Pancreas (tissue), 10 donors: ENCODE measurements around the gene NDOR1. TPM values are rescaled to one million over a fixed set of nuclear protein-coding genes. Genes with fewer than 3 reads are reported as not detected.

Source experiments
- ATAC-seq, 4 donors: fragments of 200-7000 bp; cut with Tn5 transposase; one replicate each; pipeline versions ENCODE4 v1.8.0 to v1.9.1; 2020; ENCODE audit warnings: mild to moderate bottlenecking in 4 of 4, moderate library complexity in 4 of 4
- DNase-seq, 6 donors: peaks; one replicate each; pipeline ENCODE4 v3.0.0-alpha.2; 2020
- FAIRE-seq: peaks from 2 replicates; lab custom pipeline; 2012; peaks lifted over from hg19 to GRCh38; lab: Jason Lieb, UNC
- H3K27ac ChIP-seq, 4 donors: fragments of 200-600 bp; sonication (generic); 1 replicate in 3 of 4; 2 replicates in 1 of 4; pipeline versions ENCODE4 v1.5.0 to v1.8.0; 2020
- H3K27me3 ChIP-seq, 4 donors: fragments of 200-600 bp; one replicate each; pipeline ENCODE4 v1.8.0; 2021
- H3K36me3 ChIP-seq, 3 donors: fragments of 200-600 bp; sonication (generic) in 1 of 3; one replicate each; pipeline versions ENCODE4 v1.5.0 to v1.8.0; 2020 to 2021
- H3K4me1 ChIP-seq, 3 donors: fragments of 200-600 bp; one replicate each; pipeline ENCODE4 v1.8.0; 2021
- H3K4me3 ChIP-seq, 4 donors: fragments of 200-600 bp; sonication (generic) in 2 of 4; one replicate each; pipeline versions ENCODE4 v1.5.0 to v1.8.0; 2020 to 2021
- H3K9me3 ChIP-seq, 4 donors: fragments of 200-600 bp; one replicate each; pipeline ENCODE4 v1.8.0; 2021
- WGBS, 2 donors: extraction: QIAGEN DNeasy Blood & Tissue Kit; methylation state at CpG; one replicate each; pipeline ENCODE4 v1.1.7; 2013; 5-methylcytosine and 5-hydroxymethylcytosine counted together
- intact Hi-C, 3 donors: fragments of 100-400 bp; cut with DNase I; formaldehyde crosslinking; loops; one replicate each; pipeline versions ENCODE4 v1.11.1 to v1.14.2; 2022
- polyA plus RNA-seq, 2 donors: library from polyadenylated mRNA; stranded (reverse); fragments of 200-250 nt; gene quantifications; one replicate each; pipeline ENCODE4 v1.2.3, GENCODE V29; 2013
- total RNA-seq, 6 donors: library from RNA; stranded (reverse); fragmentation: NEBNext Ultra II Directional in 4 of 6; extraction: Animal tissue kit (Norgen Biotek cat#: 25700) in 4 of 6; gene quantifications; one replicate each; pipeline versions ENCODE4 v1.2.1 to v1.2.4, GENCODE V29; 2021 to 2023
- TF ChIP-seq, protein P1 (sequence below), 4 donors: fragments of 200-600 bp; sonication (generic) in 3 of 4; IDR thresholded peaks; one replicate each; pipeline versions ENCODE4 v1.5.0 to v1.8.0; 2021; ENCODE audit warnings: antibody characterized with exemption in 4 of 4
- donor health status: healthy with polysubstance abuse.
- donor health status: DM: no; HTN: no; CAD: no; lungs with moderate emphysema.
- donor health status: DM: no; HTN: no; CAD: no.
- donor health status: control.
- donor health status: control.
- donor health status: Bipolar disorder and iron deficiency.
- donor health status: DM: yes; HTN: yes; CAD: no.
- donor health status: DM: no; HTN: no; CAD: no.
- donor health status: DM: no; HTN: no; CAD: no.
- donor health status: DM: yes; HTN: yes; CAD: no.

Gene NDOR1
- total and polyA plus RNA-seq, 8 donors: 4.6 to 25.4 (median 6.8) TPM

DNA sequence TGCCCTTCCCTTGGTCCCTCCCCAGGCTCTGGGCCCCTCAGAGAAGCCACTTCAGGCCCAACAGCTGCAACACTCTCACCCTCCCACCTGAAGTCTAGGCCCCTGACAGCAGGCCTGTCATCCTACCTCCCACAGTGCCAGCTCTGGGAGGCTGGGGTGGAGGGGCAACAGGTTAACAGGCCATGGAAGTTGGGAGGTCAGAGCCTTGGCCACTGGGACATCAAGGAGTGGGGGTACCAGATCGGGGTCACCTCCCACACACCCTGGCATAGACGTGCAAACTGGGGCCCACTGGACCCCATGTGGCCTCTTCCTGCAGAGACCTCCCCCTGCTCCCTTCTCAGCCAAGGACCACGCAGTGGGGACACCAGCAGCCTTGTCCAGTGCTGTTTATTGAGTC is 14.3 kb upstream of the NDOR1 start:
- WGBS, 2 donors: 50 to 60% methylated on average over 3 of the region's 3 CpGs
- ATAC-seq: no peak
- H3K27me3 ChIP-seq: no peaks in the 10 kb centered on the region
- TF ChIP-seq, protein P1, sequence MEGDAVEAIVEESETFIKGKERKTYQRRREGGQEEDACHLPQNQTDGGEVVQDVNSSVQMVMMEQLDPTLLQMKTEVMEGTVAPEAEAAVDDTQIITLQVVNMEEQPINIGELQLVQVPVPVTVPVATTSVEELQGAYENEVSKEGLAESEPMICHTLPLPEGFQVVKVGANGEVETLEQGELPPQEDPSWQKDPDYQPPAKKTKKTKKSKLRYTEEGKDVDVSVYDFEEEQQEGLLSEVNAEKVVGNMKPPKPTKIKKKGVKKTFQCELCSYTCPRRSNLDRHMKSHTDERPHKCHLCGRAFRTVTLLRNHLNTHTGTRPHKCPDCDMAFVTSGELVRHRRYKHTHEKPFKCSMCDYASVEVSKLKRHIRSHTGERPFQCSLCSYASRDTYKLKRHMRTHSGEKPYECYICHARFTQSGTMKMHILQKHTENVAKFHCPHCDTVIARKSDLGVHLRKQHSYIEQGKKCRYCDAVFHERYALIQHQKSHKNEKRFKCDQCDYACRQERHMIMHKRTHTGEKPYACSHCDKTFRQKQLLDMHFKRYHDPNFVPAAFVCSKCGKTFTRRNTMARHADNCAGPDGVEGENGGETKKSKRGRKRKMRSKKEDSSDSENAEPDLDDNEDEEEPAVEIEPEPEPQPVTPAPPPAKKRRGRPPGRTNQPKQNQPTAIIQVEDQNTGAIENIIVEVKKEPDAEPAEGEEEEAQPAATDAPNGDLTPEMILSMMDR (IDR thresholded peaks at IDR 0.05): no peak
- H3K9me3 ChIP-seq: no peaks in the 10 kb centered on the region
- H3K4me3 ChIP-seq: no peak overlapping the region
- peaks cover 0 to 7% (median 0%) of the 10 kb centered on the region in 3 donors for H3K36me3 ChIP-seq
- DNase-seq: peak in 1 of 6 donors; percentile 39
- intact Hi-C loops: loop anchor here in 1 of 3 donors (5.0 kb wide), 1 partner anchor 46 kb away; no protein-coding TSS in a partner anchor
- no peak for FAIRE-seq
- H3K27ac ChIP-seq: no peak overlapping the region
- H3K4me1 ChIP-seq: peaks cover 42 to 71% (median 47%) of the 10 kb centered on the region in 3 donors

DNA sequence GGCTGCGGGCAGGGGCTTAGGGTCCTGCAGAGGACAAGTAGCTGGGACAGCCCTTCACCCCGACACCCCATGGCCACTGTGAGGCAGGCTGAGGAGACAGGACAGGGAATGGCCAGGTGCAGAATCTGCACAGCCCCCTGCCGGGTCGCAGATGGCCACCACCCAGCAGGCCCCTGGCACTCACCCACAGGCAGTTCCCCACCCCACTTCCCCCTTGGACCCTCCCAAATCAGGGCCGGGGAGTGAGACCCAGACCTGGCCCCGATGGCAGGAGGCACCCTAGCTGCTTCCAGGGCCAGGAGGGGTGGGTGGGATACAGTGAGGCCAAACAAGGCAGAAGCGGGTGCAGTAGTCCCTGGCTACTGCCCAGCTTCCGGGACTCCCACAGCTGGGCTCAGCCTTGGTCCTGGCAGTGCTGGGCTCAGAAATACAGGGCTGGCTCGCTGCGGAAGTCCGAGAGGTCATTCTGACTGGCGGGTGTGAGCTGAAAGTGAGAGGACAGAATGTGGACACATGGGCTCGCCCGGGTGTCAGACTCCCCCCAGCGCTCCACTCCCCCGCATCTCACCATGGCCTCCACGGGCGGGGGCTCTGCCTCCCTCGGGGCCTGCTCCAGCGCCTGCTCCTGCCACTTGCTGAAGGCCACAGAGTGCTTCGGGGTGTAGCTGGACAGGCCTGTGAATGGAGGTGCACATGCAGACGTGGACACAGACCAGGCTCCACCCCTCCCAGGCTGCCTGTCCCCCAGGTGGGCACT is 13.6 kb upstream of the NDOR1 start:
- Histone ChIP-seq H3K9me3 (no peaks in the 10 kb centered on the region), H3K27ac (peak overlapping the region in 1 of 4 donors; percentile 22), H3K36me3 (peaks cover 0 to 7% (median 0%) of the 10 kb centered on the region in 3 donors), H3K4me3 (no peak overlapping the region), H3K4me1 (peaks cover 36 to 65% (median 42%) of the 10 kb centered on the region in 3 donors), H3K27me3 (no peaks in the 10 kb centered on the region)
- TF ChIP-seq, protein P1 (IDR thresholded peaks at IDR 0.05): no peak
- ATAC-seq (no peak), DNase-seq (peak in 1 of 6 donors; percentile 52), FAIRE-seq (no peak)
- intact Hi-C loops: loop anchor here in 1 of 3 donors (5.0 kb wide), 1 partner anchor 45 kb away; no protein-coding TSS in a partner anchor
- 67 to 68% methylated on average over 22 of the region's 22 CpGs for WGBS, 2 donors

DNA sequence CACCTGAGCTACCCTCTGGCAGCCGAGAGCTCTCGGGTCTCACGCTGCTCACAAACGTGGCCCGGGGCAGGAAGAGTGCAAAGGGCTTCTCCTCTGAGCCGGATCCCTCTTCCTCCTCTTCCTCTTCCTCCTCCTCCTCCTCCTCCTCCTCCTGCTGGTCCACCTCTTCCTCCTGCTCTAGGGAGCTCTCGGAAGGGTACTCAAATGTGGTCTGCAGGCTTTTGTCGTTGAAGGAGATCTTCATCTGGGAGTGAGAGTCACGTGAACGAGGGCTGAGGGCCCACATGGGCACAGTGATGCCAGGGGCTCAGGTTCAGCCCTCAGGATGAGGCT is 13.1 kb upstream of the NDOR1 start:
- Histone ChIP-seq H3K4me3 (no peak overlapping the region), H3K27ac (no peak overlapping the region), H3K9me3 (no peaks in the 10 kb centered on the region), H3K27me3 (no peaks in the 10 kb centered on the region), H3K4me1 (peaks cover 31 to 59% (median 37%) of the 10 kb centered on the region in 3 donors), H3K36me3 (peaks cover 0 to 7% (median 0%) of the 10 kb centered on the region in 3 donors)
- no peak for DNase-seq
- TF ChIP-seq, protein P1 (IDR thresholded peaks at IDR 0.05): no peak
- no peak for ATAC-seq
- 64 to 74% methylated on average over 9 to 10 of the region's 10 CpGs for WGBS, 2 donors
- FAIRE-seq: no peak
- intact Hi-C loops: loop anchor here in 1 of 3 donors (5.0 kb wide), 1 partner anchor 45 kb away; no protein-coding TSS in a partner anchor

DNA sequence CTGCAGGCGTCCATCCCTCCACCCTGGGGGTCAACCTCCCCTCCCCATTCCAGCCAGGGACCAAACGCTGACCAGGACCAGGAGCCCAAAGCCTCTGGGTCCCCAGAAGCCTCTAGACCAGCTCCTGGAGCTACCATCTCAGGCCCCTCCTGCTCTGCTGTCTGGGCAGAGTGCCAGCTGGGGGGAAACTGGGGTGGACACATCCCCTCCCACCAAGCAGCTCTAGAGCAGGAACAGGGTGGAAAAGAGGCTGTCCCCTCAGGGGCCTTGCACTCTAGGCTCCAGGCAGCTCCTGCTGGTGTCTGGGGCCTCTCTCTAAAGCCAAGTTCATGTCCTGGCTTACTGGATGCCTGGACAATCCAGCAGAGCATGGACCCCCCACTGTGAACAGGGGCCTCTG is 12.6 kb upstream of the NDOR1 start:
- ATAC-seq (no peak), DNase-seq (no peak), FAIRE-seq (no peak)
- Histone ChIP-seq H3K27ac (no peak overlapping the region), H3K36me3 (peaks cover 0 to 7% (median 0%) of the 10 kb centered on the region in 3 donors), H3K4me1 (peaks cover 27 to 55% (median 36%) of the 10 kb centered on the region in 3 donors), H3K4me3 (no peak overlapping the region), H3K27me3 (no peaks in the 10 kb centered on the region), H3K9me3 (no peaks in the 10 kb centered on the region)
- 73 to 90% methylated on average over 1 to 2 of the region's 2 CpGs for WGBS, 2 donors
- TF ChIP-seq, protein P1 (IDR thresholded peaks at IDR 0.05): no peak
- intact Hi-C loops: loop anchor here in 1 of 3 donors (5.0 kb wide), 1 partner anchor 44 kb away; no protein-coding TSS in a partner anchor
